Natural killer cell (primary cell): ENCODE measurements around the gene MYBPC2. TPM values are rescaled to one million over a fixed set of nuclear protein-coding genes. Genes with fewer than 3 reads are reported as not detected.

Experiments
- ATAC-seq, 3 donors: fragments of 150-1000 bp in 2 of 3; fragments of 200-7000 bp in 1 of 3; cut with Tn5 transposase; 1 replicate in 1 of 3; 2 replicates in 2 of 3; pipeline ENCODE4 v1.10.0; 2021; ENCODE audit warnings: mild to moderate bottlenecking in 2 of 3, moderate library complexity in 2 of 3
- DNase-seq, 2 donors: peaks; one replicate each; pipeline versions ENCODE4 v3.0.0 to v3.0.0-alpha.2; 2013 to 2021; ENCODE audit warnings: mixed read lengths in 1 of 2
- H3K27ac ChIP-seq: one replicate; pipeline ENCODE4 v1.5.1; 2013; ENCODE audit warnings: mild to moderate bottlenecking, low read length
- H3K27me3 ChIP-seq: one replicate; pipeline ENCODE4 v1.6.1; 2013; ENCODE audit warnings: low read length; ENCODE audit not compliant: control insufficient read depth, insufficient read depth
- H3K36me3 ChIP-seq: one replicate; pipeline ENCODE4 v1.6.1; 2013; ENCODE audit warnings: low read length; ENCODE audit not compliant: control insufficient read depth, insufficient read depth
- H3K4me1 ChIP-seq: one replicate; pipeline ENCODE4 v1.6.1; 2013; ENCODE audit warnings: low read length; ENCODE audit not compliant: control insufficient read depth, insufficient read depth
- H3K4me3 ChIP-seq: one replicate; pipeline ENCODE4 v1.5.1; 2013; ENCODE audit warnings: low read length
- H3K9me3 ChIP-seq: one replicate; pipeline ENCODE4 v1.6.1; 2013; ENCODE audit warnings: low read length; ENCODE audit not compliant: control insufficient read depth, insufficient read depth
- H3K27ac Mint-ChIP-seq, 2 donors: one replicate each; pipeline ENCODE4 v1.8.0; 2022; ENCODE audit warnings: mild to moderate bottlenecking in 2 of 2, mixed read lengths in 2 of 2, moderate library complexity in 1 of 2
- H3K27me3 Mint-ChIP-seq, 2 donors: one replicate each; pipeline ENCODE4 v1.8.0; 2022; ENCODE audit warnings: low read depth in 2 of 2, mixed read lengths in 2 of 2
- H3K36me3 Mint-ChIP-seq: one replicate; pipeline ENCODE4 v1.8.0; 2022; ENCODE audit warnings: mixed read lengths
- H3K4me1 Mint-ChIP-seq, 2 donors: one replicate each; pipeline ENCODE4 v1.8.0; 2022; ENCODE audit warnings: mixed read lengths in 2 of 2
- H3K4me3 Mint-ChIP-seq: one replicate; pipeline ENCODE4 v1.8.0; 2022; ENCODE audit warnings: mild to moderate bottlenecking, moderate library complexity, mixed read lengths
- H3K9me3 Mint-ChIP-seq, 2 donors: one replicate each; pipeline ENCODE4 v1.8.0; 2022; ENCODE audit warnings: mixed read lengths in 2 of 2
- WGBS: methylation state at CpG from one replicate; pipeline ENCODE4 v1.1.7; 2013; ENCODE audit warnings: missing lambda C conversion rate; ENCODE audit not compliant: insufficient coverage; 5-methylcytosine and 5-hydroxymethylcytosine counted together
- intact Hi-C: fragments of 100-400 bp; cut with micrococcal nuclease; formaldehyde crosslinking; loops from one replicate; pipeline ENCODE4 v1.14.2; 2022
- total RNA-seq, 4 donors: library from RNA; stranded (reverse); fragments of 120-200 nt in 1 of 4; gene quantifications; one replicate each; pipeline versions ENCODE4 v1.2.3 to v1.2.4, GENCODE V29; 2013 to 2022
- TF ChIP-seq, protein P1 (sequence below): fragments of 200-600 bp; IDR thresholded peaks from one replicate; pipeline ENCODE4 v1.8.0; 2022; ENCODE audit warnings: antibody characterized with exemption

The MYBPC2 gene
- total RNA-seq, 3 donors from 2014 or later (not counting 1 experiment from before 2014, with no cell fraction given) = 0.09 to 0.15 TPM; not detected in 1

DNA sequence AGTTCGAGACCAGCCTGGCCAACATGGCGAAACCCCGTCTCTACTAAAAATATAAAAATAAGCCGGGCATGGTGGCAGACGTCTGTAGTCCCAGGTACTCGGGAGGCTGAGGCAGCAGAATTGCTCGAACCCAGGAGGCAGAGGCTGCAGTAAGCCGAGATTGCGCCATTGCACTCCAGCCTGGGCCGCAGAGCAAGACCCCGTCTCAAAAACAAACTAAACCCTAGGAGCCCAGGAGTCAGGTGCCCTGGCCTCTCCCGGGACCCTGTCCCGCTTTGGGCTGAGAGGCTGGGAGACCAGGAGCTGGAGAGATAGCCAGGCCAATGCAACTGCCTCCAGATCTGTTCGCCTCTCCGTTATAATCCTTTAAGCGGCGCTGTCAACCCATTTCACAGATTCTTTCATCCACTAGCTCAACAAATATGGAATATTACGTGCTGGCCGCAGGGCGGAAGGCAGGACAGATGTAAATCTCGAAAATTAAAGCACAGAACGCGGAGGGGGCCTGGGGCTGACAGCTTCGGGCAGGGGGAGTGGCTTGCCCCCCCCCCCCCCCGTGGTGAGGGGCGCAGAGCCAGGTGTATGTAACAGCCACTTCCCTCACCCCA is 5.3 kb upstream of the MYBPC2 start:
- no peaks in the 10 kb centered on the region for H3K36me3 Mint-ChIP-seq
- peaks cover 31% of the 10 kb centered on the region for H3K4me1 ChIP-seq
- peak overlapping the region; percentile 71 for H3K27ac ChIP-seq
- intact Hi-C loops = no loop called here
- 85% methylated on average over 24 of the region's 26 CpGs for WGBS
- H3K4me1 Mint-ChIP-seq = peaks cover 9 to 16% of the 10 kb centered on the region in 2 donors
- H3K9me3 Mint-ChIP-seq = no peaks in the 10 kb centered on the region
- ATAC-seq (no peak), DNase-seq (no peak)
- peaks cover 0 to 11% of the 10 kb centered on the region in 2 donors for H3K27me3 Mint-ChIP-seq
- H3K27me3 ChIP-seq = peaks cover 5% of the 10 kb centered on the region
- no peak overlapping the region for H3K4me3 ChIP-seq
- H3K9me3 ChIP-seq = no peaks in the 10 kb centered on the region
- H3K27ac Mint-ChIP-seq = no peak overlapping the region
- H3K4me3 Mint-ChIP-seq = no peak overlapping the region
- TF ChIP-seq, protein P1, sequence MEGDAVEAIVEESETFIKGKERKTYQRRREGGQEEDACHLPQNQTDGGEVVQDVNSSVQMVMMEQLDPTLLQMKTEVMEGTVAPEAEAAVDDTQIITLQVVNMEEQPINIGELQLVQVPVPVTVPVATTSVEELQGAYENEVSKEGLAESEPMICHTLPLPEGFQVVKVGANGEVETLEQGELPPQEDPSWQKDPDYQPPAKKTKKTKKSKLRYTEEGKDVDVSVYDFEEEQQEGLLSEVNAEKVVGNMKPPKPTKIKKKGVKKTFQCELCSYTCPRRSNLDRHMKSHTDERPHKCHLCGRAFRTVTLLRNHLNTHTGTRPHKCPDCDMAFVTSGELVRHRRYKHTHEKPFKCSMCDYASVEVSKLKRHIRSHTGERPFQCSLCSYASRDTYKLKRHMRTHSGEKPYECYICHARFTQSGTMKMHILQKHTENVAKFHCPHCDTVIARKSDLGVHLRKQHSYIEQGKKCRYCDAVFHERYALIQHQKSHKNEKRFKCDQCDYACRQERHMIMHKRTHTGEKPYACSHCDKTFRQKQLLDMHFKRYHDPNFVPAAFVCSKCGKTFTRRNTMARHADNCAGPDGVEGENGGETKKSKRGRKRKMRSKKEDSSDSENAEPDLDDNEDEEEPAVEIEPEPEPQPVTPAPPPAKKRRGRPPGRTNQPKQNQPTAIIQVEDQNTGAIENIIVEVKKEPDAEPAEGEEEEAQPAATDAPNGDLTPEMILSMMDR = no peak
- no peaks in the 10 kb centered on the region for H3K36me3 ChIP-seq

DNA sequence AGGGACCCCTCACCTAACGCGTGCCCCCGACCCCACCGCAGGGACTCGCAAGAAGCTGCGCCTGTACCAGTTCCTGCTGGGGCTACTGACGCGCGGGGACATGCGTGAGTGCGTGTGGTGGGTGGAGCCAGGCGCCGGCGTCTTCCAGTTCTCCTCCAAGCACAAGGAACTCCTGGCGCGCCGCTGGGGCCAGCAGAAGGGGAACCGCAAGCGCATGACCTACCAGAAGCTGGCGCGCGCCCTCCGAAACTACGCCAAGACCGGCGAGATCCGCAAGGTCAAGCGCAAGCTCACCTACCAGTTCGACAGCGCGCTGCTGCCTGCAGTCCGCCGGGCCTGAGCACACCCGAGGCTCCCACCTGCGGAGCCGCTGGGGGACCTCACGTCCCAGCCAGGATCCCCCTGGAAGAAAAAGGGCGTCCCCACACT is 4.7 kb upstream of the MYBPC2 start:
- H3K27me3 ChIP-seq = peaks cover 10% of the 10 kb centered on the region
- no peak overlapping the region for H3K27ac Mint-ChIP-seq
- peaks cover 9 to 22% of the 10 kb centered on the region in 2 donors for H3K4me1 Mint-ChIP-seq
- no peaks in the 10 kb centered on the region for H3K9me3 Mint-ChIP-seq
- no peaks in the 10 kb centered on the region for H3K36me3 Mint-ChIP-seq
- 16% methylated on average over 38 of the region's 38 CpGs for WGBS
- no peaks in the 10 kb centered on the region for H3K9me3 ChIP-seq
- peak overlapping the region; percentile 71 for H3K27ac ChIP-seq
- H3K4me3 ChIP-seq = no peak overlapping the region
- peaks cover 36% of the 10 kb centered on the region for H3K4me1 ChIP-seq
- intact Hi-C loops = no loop called here
- TF ChIP-seq, protein P1 = no peak
- ATAC-seq (peak in 1 of 3 donors; percentile 22), DNase-seq (peak in 1 of 2 donors; percentile 59)
- H3K27me3 Mint-ChIP-seq = peaks cover 0 to 13% of the 10 kb centered on the region in 2 donors
- no peak overlapping the region for H3K4me3 Mint-ChIP-seq
- no peaks in the 10 kb centered on the region for H3K36me3 ChIP-seq

DNA sequence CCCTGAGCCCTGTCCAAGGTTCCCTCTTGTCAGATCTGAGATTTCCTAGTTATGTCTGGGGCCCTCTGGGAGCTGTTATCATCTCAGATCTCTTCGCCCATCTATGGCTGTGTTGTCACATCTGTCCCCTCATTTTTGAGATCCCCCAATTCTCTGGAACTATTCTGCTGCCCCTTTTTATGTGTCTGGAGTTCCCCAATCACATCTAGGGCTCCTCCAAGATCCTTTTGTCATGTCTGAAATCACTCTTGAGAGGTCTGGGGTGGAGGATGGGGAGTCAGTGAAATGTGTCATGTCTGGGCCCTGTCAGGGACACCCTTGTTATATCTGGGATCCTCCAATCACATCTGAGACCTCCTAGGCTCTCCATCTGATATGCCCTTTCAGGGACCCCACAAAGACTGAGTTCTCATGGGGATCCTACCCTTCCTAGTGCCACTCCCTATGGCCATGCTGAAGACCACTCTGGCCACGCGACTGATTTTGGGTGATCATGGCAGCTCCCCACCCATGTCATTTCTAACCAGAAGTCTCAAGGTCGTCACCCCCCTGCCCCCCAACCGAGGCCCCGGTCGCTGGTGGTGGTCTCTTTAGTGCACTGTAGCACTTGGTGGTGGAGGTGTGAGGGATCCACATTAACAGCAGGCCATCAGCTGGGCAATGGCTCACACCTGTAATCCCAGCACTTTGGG is 3.8 kb upstream of the MYBPC2 start:
- TF ChIP-seq, protein P1 = no peak
- H3K9me3 Mint-ChIP-seq = no peaks in the 10 kb centered on the region
- H3K4me3 Mint-ChIP-seq = no peak overlapping the region
- ATAC-seq = no peak
- intact Hi-C loops = no loop called here
- H3K9me3 ChIP-seq = no peaks in the 10 kb centered on the region
- peaks cover 11% of the 10 kb centered on the region for H3K27me3 ChIP-seq
- no peak overlapping the region for H3K27ac Mint-ChIP-seq
- no peaks in the 10 kb centered on the region for H3K36me3 ChIP-seq
- no peaks in the 10 kb centered on the region for H3K36me3 Mint-ChIP-seq
- DNase-seq = no peak
- peaks cover 36% of the 10 kb centered on the region for H3K4me1 ChIP-seq
- H3K4me1 Mint-ChIP-seq = peaks cover 9 to 22% of the 10 kb centered on the region in 2 donors
- H3K27ac ChIP-seq = peak overlapping the region; percentile 71
- H3K27me3 Mint-ChIP-seq = peaks cover 1 to 16% of the 10 kb centered on the region in 2 donors
- no peak overlapping the region for H3K4me3 ChIP-seq
- 92% methylated on average over 6 of the region's 7 CpGs for WGBS
